ENCODE results near the gene IMMP2L.
"Not testable (repeated sequence)": the region's sequence is repeated elsewhere in the genome, so short reads cannot be mapped to it uniquely, and the experiment has no call there.

Gene IMMP2L

GRCh38 chr7:111508387-111508786 lies 53.9 kb downstream of the IMMP2L start:
- H3K4me3 ChIP-seq (ENCODE audit: low read length): no peak overlapping the region
- TF ChIP-seq ZNF274 (IDR thresholded peaks at IDR 0.05; ENCODE audit: low read depth, low read length): no peak

- not testable (repeated sequence) for H3K4me3 ChIP-seq (ENCODE audit: low read length)
Observed at GRCh38 chr7:111505422-111505821, 56.9 kb downstream of the IMMP2L start.

- H3K4me3 ChIP-seq (ENCODE audit: low read length): not testable (repeated sequence)
Observed at GRCh38 chr7:111501799-111502198, 60.5 kb downstream of the IMMP2L start.

GRCh38 chr7:111499027-111499426 lies 63.3 kb downstream of the IMMP2L start:
- no peak overlapping the region for H3K4me3 ChIP-seq (ENCODE audit: low read length)
- no peak for TF ChIP-seq ZNF274 (IDR thresholded peaks at IDR 0.05; ENCODE audit: low read depth, low read length)

GRCh38 chr7:111498391-111499007 lies 63.8 kb downstream of the IMMP2L start:
- no peak overlapping the region for H3K4me3 ChIP-seq (ENCODE audit: low read length)
- no peak for TF ChIP-seq ZNF274 (IDR thresholded peaks at IDR 0.05; ENCODE audit: low read depth, low read length)

- no peak overlapping the region for H3K4me3 ChIP-seq (ENCODE audit: low read length)
- TF ChIP-seq ZNF274 (IDR thresholded peaks at IDR 0.05; ENCODE audit: low read depth, low read length): no peak
Observed at GRCh38 chr7:111495173-111495810, 67.0 kb downstream of the IMMP2L start.

GRCh38 chr7:111492234-111492633 lies 70.1 kb downstream of the IMMP2L start:
- H3K4me3 ChIP-seq (ENCODE audit: low read length): no peak overlapping the region
- no peak for TF ChIP-seq ZNF274 (IDR thresholded peaks at IDR 0.05; ENCODE audit: low read depth, low read length)

- TF ChIP-seq ZNF274 (IDR thresholded peaks at IDR 0.05; ENCODE audit: low read depth, low read length): no peak
- no peak overlapping the region for H3K4me3 ChIP-seq (ENCODE audit: low read length)
Observed at GRCh38 chr7:111486472-111487142, 75.7 kb downstream of the IMMP2L start.

GRCh38 chr7:111485701-111486380 lies 76.5 kb downstream of the IMMP2L start:
- no peak for TF ChIP-seq ZNF274 (IDR thresholded peaks at IDR 0.05; ENCODE audit: low read depth, low read length)
- H3K4me3 ChIP-seq (ENCODE audit: low read length): no peak overlapping the region

- no peak overlapping the region for H3K4me3 ChIP-seq (ENCODE audit: low read length)
- no peak for TF ChIP-seq ZNF274 (IDR thresholded peaks at IDR 0.05; ENCODE audit: low read depth, low read length)
Observed at GRCh38 chr7:111483078-111483477, 79.2 kb downstream of the IMMP2L start.

- no peak for TF ChIP-seq ZNF274 (IDR thresholded peaks at IDR 0.05; ENCODE audit: low read depth, low read length)
- H3K4me3 ChIP-seq (ENCODE audit: low read length): no peak overlapping the region
Observed at GRCh38 chr7:111477462-111478225, 84.6 kb downstream of the IMMP2L start.

GRCh38 chr7:111476586-111477293 lies 85.6 kb downstream of the IMMP2L start:
- H3K4me3 ChIP-seq (ENCODE audit: low read length): no peak overlapping the region
- no peak for TF ChIP-seq ZNF274 (IDR thresholded peaks at IDR 0.05; ENCODE audit: low read depth, low read length)

GRCh38 chr7:111475959-111476358 lies 86.3 kb downstream of the IMMP2L start:
- no peak overlapping the region for H3K4me3 ChIP-seq (ENCODE audit: low read length)
- TF ChIP-seq ZNF274 (IDR thresholded peaks at IDR 0.05; ENCODE audit: low read depth, low read length): no peak

- H3K4me3 ChIP-seq (ENCODE audit: low read length): no peak overlapping the region
- TF ChIP-seq ZNF274 (IDR thresholded peaks at IDR 0.05; ENCODE audit: low read depth, low read length): no peak
Observed at GRCh38 chr7:111475419-111475748, 86.9 kb downstream of the IMMP2L start.

Data from GM08714 (cell line).